ENCODE data around the gene GTPBP1.

The GTPBP1 gene

DNA sequence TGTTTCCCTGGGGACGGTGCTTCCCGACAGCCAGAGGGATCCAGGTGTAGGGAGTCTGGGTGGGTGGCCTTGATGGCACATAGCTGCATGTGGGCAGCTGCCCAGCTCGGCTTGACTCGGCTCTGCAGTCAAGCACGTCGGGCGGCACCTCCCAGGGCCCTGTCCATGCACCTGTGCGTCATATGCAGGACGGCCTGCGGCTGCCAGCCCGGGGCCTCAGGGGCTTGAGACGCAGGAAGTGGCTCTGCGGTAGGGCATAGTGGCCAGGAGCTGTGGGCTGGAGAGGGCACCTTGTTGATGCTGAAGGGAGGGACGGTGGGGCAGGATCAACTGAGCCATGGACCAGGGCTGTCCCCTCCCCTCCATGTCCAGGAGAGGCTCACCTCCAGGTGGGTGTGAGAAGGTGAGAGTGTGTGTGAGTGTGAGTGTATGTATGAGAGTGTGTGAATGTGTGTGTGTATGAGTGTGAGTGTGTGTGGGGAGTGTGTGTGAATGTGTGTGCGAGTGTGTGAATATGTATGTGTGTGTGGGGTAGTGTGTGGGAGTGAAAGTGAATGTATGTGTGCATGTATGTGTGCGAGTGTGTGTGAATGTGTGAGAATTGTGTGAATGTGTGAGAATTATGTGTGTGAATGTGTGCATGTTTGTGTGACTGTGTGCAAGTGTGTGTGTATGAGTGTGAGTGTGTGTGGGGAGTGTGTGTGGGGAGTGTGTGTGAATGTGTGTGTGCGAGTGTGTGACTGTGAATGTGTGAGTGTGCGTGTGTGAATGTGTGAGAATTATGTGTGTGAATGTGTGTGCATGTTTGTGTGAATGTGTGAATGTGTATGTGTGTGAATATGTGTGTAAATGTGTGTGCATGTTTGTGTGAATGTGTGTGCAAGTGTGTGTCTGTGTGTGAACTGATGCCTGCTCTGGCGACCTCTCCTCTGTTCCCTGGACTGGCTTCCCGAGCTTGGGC lies 55.7 kb downstream of the GTPBP1 start:
- DNase-seq = no peak

- no peak for DNase-seq
Observed at GRCh38 chr22:38762551-38762983, 56.8 kb downstream of the GTPBP1 start.

GRCh38 chr22:38766076-38766777 lies 60.5 kb downstream of the GTPBP1 start:
- DNase-seq = no peak

GRCh38 chr22:38767313-38767712 lies 61.6 kb downstream of the GTPBP1 start:
- no peak for DNase-seq

DNA sequence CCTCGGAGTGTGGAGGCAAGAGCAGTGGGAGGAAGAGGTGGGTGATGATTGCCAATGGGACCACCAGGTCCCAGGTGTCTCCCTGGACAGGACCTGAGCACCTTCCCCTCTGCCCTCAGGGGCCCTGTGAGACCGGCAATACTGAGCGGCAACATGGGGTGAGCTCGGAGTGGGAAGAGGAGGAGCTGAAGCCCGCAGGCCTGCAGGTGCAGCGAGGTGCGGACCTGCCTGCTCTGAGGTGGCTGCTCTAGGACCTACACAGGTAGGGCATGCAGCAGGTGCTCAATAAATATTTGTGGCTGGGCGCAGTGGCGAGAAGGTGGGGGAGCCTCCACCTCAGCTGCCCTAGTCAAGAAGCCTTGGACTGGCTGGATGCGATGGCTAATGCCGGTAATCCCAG lies 62.3 kb downstream of the GTPBP1 start:
- no peak for DNase-seq

GRCh38 chr22:38770257-38770949 lies 64.7 kb downstream of the GTPBP1 start:
- no peak for DNase-seq

DNA sequence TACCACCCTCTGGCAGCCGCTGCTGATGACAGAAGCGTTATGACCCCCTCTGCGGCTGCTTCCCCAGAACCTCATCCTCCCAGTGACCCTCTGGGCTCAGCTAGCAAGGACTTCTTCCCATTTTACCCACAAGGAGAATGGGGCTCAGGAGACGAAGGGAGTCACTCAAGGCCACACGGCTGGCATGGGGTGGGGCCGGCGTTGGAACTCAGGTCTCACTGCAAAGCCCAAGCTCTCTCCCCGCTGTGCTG lies 66.8 kb downstream of the GTPBP1 start:
- no peak for DNase-seq

DNA sequence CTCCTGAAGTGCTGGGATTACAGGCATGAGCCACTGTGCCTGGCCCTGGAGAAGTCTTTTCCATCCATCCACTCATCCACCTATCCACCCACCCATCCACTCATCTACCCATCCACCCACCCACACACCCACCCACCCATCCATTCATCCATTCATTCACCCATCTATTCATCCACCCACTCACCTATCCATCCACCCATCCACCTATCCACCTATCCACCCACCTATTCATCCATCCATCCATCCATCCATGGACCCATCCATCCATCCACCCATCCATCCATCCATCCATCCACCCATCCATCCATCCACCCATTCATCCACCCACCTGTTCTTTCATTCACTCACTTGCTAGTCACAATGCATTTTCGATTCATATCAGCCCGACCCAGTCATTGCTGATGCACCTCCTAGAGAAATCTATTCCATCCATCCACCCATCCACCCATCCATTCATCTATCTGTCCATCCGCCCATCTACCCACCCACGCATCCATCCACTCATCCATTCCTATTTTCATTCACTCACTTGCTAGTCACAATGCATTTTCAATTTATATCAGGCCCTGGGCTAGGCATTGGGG lies 67.7 kb downstream of the GTPBP1 start:
- no peak for DNase-seq

GRCh38 chr22:38774496-38775166 lies 68.9 kb downstream of the GTPBP1 start:
- DNase-seq = no peak

GRCh38 chr22:38775656-38776055 lies 69.9 kb downstream of the GTPBP1 start:
- DNase-seq = no peak

DNA sequence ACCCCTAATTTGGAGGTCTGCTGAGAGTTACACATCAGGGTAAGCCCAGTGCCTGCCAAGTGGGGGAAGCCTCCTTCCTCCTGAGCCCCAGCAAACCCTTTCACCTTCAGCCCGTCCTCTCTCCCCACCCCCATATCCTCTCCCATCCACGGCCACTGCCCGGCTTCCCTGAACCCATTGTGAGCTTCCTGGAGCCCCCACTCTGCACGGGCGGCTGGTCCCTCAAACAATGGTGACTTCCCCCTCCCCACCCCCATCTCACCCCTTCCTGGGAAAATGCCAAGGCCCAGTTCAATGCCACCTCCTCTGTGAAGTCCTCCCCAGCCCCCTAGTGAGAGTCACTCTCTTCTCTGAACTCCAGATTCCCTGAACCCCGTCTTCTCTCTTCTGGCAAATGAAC lies 70.3 kb downstream of the GTPBP1 start:
- no peak for DNase-seq

GRCh38 chr22:38777087-38777671 lies 71.4 kb downstream of the GTPBP1 start:
- no peak for DNase-seq

GRCh38 chr22:38781033-38781432 lies 75.3 kb downstream of the GTPBP1 start:
- no peak for DNase-seq

- no peak for DNase-seq
Observed at GRCh38 chr22:38782402-38783094, 76.8 kb downstream of the GTPBP1 start.

Data from right forelimb (tissue), 1 donor.